Breast epithelium (tissue), 4 donors: ENCODE data around the gene INS. TPM values are rescaled to one million over a fixed set of nuclear protein-coding genes. Genes with fewer than 3 reads are reported as not detected.

ENCODE experiments used
- DNase-seq, 2 donors: peaks; one replicate each; pipeline ENCODE4 v3.0.0-alpha.2; 2019; ENCODE audit warnings: low spot score in 2 of 2
- H3K27ac ChIP-seq, 2 donors: fragments of 200-600 bp; sonication (generic) in 1 of 2; one replicate each; pipeline ENCODE4 v1.5.1; 2016 to 2019; ENCODE audit warnings: mild to moderate bottlenecking in 1 of 2
- H3K27me3 ChIP-seq, 2 donors: fragments of 200-600 bp; sonication (generic) in 1 of 2; one replicate each; pipeline versions ENCODE4 v1.5.1 to v1.6.0; 2017 to 2019; ENCODE audit warnings: control low read depth in 1 of 2, mild to moderate bottlenecking in 1 of 2
- H3K36me3 ChIP-seq: fragments of 200-600 bp; one replicate; pipeline ENCODE4 v1.5.1; 2019
- H3K4me1 ChIP-seq, 2 donors: fragments of 200-600 bp; sonication (generic); one replicate each; pipeline ENCODE4 v1.5.1; 2016 to 2019; ENCODE audit warnings: control low read depth in 1 of 2
- H3K4me3 ChIP-seq, 3 donors: fragments of 200-600 bp; sonication (generic); 1 replicate in 2 of 3; 2 replicates in 1 of 3; pipeline ENCODE4 v1.5.1; 2016 to 2019; ENCODE audit warnings: mild to moderate bottlenecking in 3 of 3, moderate library complexity in 2 of 3
- H3K9me3 ChIP-seq, 2 donors: fragments of 200-600 bp; sonication (generic) in 1 of 2; one replicate each; pipeline ENCODE4 v1.5.1; 2016 to 2019; ENCODE audit warnings: control low read depth in 1 of 2
- CTCF ChIP-seq, 3 donors: fragments of 450-650 bp; IDR thresholded peaks; one replicate each; pipeline ENCODE4 v1.5.1; 2016 to 2017; ENCODE audit warnings: antibody characterized with exemption in 3 of 3, mild to moderate bottlenecking in 3 of 3, moderate library complexity in 3 of 3
- POLR2A ChIP-seq: fragments of 450-650 bp; IDR thresholded peaks from one replicate; pipeline ENCODE4 v1.6.1; 2016; ENCODE audit warnings: antibody characterized with exemption, mild to moderate bottlenecking, moderate library complexity
- POLR2AphosphoS5 ChIP-seq, 3 donors: sonication (generic); formaldehyde crosslinking; IDR thresholded peaks; one replicate each; pipeline ENCODE4 v1.6.1; 2017; ENCODE audit warnings: antibody characterized with exemption in 3 of 3
- intact Hi-C: fragments of 100-400 bp; cut with DNase I; formaldehyde crosslinking; loops from one replicate; pipeline ENCODE4 v1.15.1; 2023; ENCODE audit warnings: low total_unique reads
- total RNA-seq, 3 donors: library from RNA; depleted of rRNA; stranded (reverse); fragments of >200 nt; gene quantifications; one replicate each; pipeline ENCODE4 v1.1.0, GENCODE V29; 2016

The INS gene
- total RNA-seq, 3 donors from 2014 or later: not detected

GRCh38 chr11:2164861-2165555, 4.0 kb upstream of the INS start:
- H3K4me1 ChIP-seq: no peaks in the 10 kb centered on the region
- H3K36me3 ChIP-seq: no peaks in the 10 kb centered on the region
- no peak overlapping the region for H3K27ac ChIP-seq
- intact Hi-C loops: no loop called here
- no peak overlapping the region for H3K4me3 ChIP-seq
- TF ChIP-seq POLR2A (no peak), CTCF (IDR thresholded peaks at IDR 0.05) (no peak), POLR2AphosphoS5 (IDR thresholded peaks at IDR 0.05) (no peak)
- peak in 1 of 2 donors; percentile 67 for DNase-seq
- H3K27me3 ChIP-seq: peaks cover 4 to 61% of the 10 kb centered on the region in 2 donors
- no peaks in the 10 kb centered on the region for H3K9me3 ChIP-seq

GRCh38 chr11:2164081-2164480, 3.1 kb upstream of the INS start:
- no peak overlapping the region for H3K27ac ChIP-seq
- no peak for TF ChIP-seq POLR2A
- TF ChIP-seq POLR2AphosphoS5 (IDR thresholded peaks at IDR 0.05): no peak
- no peak for TF ChIP-seq CTCF (IDR thresholded peaks at IDR 0.05)
- peaks cover 4 to 52% of the 10 kb centered on the region in 2 donors for H3K27me3 ChIP-seq
- no peaks in the 10 kb centered on the region for H3K9me3 ChIP-seq
- DNase-seq: no peak
- no peaks in the 10 kb centered on the region for H3K36me3 ChIP-seq
- intact Hi-C loops: no loop called here
- no peak overlapping the region for H3K4me3 ChIP-seq
- H3K4me1 ChIP-seq: no peaks in the 10 kb centered on the region

- no peaks in the 10 kb centered on the region for H3K4me1 ChIP-seq
- no peak for DNase-seq
- TF ChIP-seq POLR2A: no peak
- intact Hi-C loops: no loop called here
- H3K27me3 ChIP-seq: peaks cover 4 to 48% of the 10 kb centered on the region in 2 donors
- H3K27ac ChIP-seq: no peak overlapping the region
- no peaks in the 10 kb centered on the region for H3K36me3 ChIP-seq
- no peak overlapping the region for H3K4me3 ChIP-seq
- no peaks in the 10 kb centered on the region for H3K9me3 ChIP-seq
These were observed 2.5 kb upstream of the INS start for GRCh38 chr11:2163428-2163978.

- Histone ChIP-seq H3K27me3 (peaks cover 0 to 49% of the 10 kb centered on the region in 2 donors), H3K27ac (no peak overlapping the region), H3K36me3 (no peaks in the 10 kb centered on the region), H3K4me3 (no peak overlapping the region), H3K9me3 (no peaks in the 10 kb centered on the region), H3K4me1 (no peaks in the 10 kb centered on the region)
- intact Hi-C loops: loop anchor here (5.0 to 10.0 kb wide), 2 partner anchors 325 to 467 kb away; partner anchors contain the start of genes SYT8 and TNNI2
- DNase-seq: no peak
- no peak for TF ChIP-seq POLR2A
- TF ChIP-seq CTCF (IDR thresholded peaks at IDR 0.05): no peak
- no peak for TF ChIP-seq POLR2AphosphoS5 (IDR thresholded peaks at IDR 0.05)
These were observed 1.2 kb downstream of the INS start for GRCh38 chr11:2159536-2160413.

GRCh38 chr11:2158966-2159365, 2.0 kb downstream of the INS start:
- intact Hi-C loops: loop anchor here (5.0 to 10.0 kb wide), 2 partner anchors 324 to 467 kb away; partner anchors contain the start of genes SYT8 and TNNI2
- DNase-seq: no peak
- Histone ChIP-seq H3K9me3 (no peaks in the 10 kb centered on the region), H3K4me3 (no peak overlapping the region), H3K36me3 (no peaks in the 10 kb centered on the region), H3K27ac (no peak overlapping the region), H3K4me1 (no peaks in the 10 kb centered on the region), H3K27me3 (peaks cover 0 to 47% of the 10 kb centered on the region in 2 donors)
- TF ChIP-seq POLR2A (no peak), POLR2AphosphoS5 (IDR thresholded peaks at IDR 0.05) (no peak), CTCF (IDR thresholded peaks at IDR 0.05) (no peak)
